Caco-2 (cell line): ENCODE results near the gene DTX3. TPM values are rescaled to one million over a fixed set of nuclear protein-coding genes. Genes with fewer than 3 reads are reported as not detected.
A peak's percentile ranks its signal among the peaks of the same experiment; 100 is the strongest.

Experiments used
- BruUV-seq: library from RNA; stranded (reverse); fragments of 400-500 nt; replicated peaks from 2 replicates; lab custom pipeline; 2021; lab: Mats Ljungman, UMichigan
- CTCF ChIA-PET: fragments of 300-600 bp; sonication (Branson Sonifier 250); formaldehyde crosslinking; loops from one replicate; lab custom pipeline; 2022; ENCODE audit warnings: antibody characterized with exemption; lab: Charles Lee
- POLR2A ChIA-PET: fragments of 300-600 bp; sonication (Branson Sonifier 250); formaldehyde crosslinking; loops from one replicate; lab custom pipeline; 2022; ENCODE audit warnings: antibody characterized with exemption; lab: Charles Lee
- DNase-seq, 2 experiments: peaks; one replicate each; pipeline versions ENCODE4 v3.0.0 to v3.0.0-alpha.2; 2020 to 2022
- H3K27me3 ChIP-seq: replicated peaks from 2 replicates; pipeline ENCODE4 v1.6.0; 2011; ENCODE audit warnings: low read length; ENCODE audit not compliant: control insufficient read depth, insufficient read depth
- H3K36me3 ChIP-seq: 2 replicates; pipeline ENCODE4 v1.5.1; 2011; ENCODE audit warnings: low read length; ENCODE audit not compliant: control insufficient read depth, insufficient read depth
- H3K4me1 ChIP-seq: fragments of 250-450 bp; sonication (Bioruptor Pico); 2 replicates; pipeline ENCODE4 v1.5.1; 2020; ENCODE audit warnings: mild to moderate bottlenecking
- H3K4me3 ChIP-seq: 2 replicates; pipeline ENCODE4 v1.5.1; 2011; ENCODE audit warnings: low read depth, mild to moderate bottlenecking, control low read depth, low read length
- H3K9me3 ChIP-seq: fragments of 250-450 bp; sonication (Bioruptor Pico); 2 replicates; pipeline ENCODE4 v1.5.1; 2020; ENCODE audit warnings: mild to moderate bottlenecking, moderate library complexity
- H3K27ac Mint-ChIP-seq: one replicate; pipeline ENCODE4 v1.8.0; 2022; ENCODE audit warnings: mixed read lengths; ENCODE audit not compliant: unreplicated experiment
- H3K27me3 Mint-ChIP-seq: one replicate; pipeline ENCODE4 v1.8.0; 2022; ENCODE audit warnings: mixed read lengths; ENCODE audit not compliant: insufficient read depth, unreplicated experiment
- H3K36me3 Mint-ChIP-seq: one replicate; pipeline ENCODE4 v1.8.0; 2022; ENCODE audit warnings: mild to moderate bottlenecking, mixed read lengths; ENCODE audit not compliant: insufficient read depth, unreplicated experiment
- H3K4me1 Mint-ChIP-seq: one replicate; pipeline ENCODE4 v1.8.0; 2022; ENCODE audit warnings: low read depth, mixed read lengths; ENCODE audit not compliant: unreplicated experiment
- H3K4me3 Mint-ChIP-seq: one replicate; pipeline ENCODE4 v1.8.0; 2022; ENCODE audit warnings: mild to moderate bottlenecking, moderate library complexity, mixed read lengths; ENCODE audit not compliant: unreplicated experiment
- H3K9me3 Mint-ChIP-seq: one replicate; pipeline ENCODE4 v1.8.0; 2022; ENCODE audit warnings: mixed read lengths; ENCODE audit not compliant: unreplicated experiment
- intact Hi-C: fragments of 100-400 bp; cut with micrococcal nuclease; formaldehyde crosslinking; loops from one replicate; pipeline ENCODE4 v1.10.0; 2022; ENCODE audit not compliant: unreplicated experiment
- total RNA-seq: library from RNA; stranded (reverse); gene quantifications from 2 replicates; pipeline ENCODE4 v1.2.3, GENCODE V29; 2022
- TF ChIP-seq, protein P1 (sequence below), 2 experiments: fragments of 200-600 bp in 1 of 2; IDR thresholded peaks; 1 replicate in 1 of 2; 2 replicates in 1 of 2; pipeline versions ENCODE4 v1.5.1 to v1.8.0; 2011 to 2022; ENCODE audit warnings: antibody characterized with exemption in 1 of 2, control low read depth in 1 of 2, inconsistent platforms in 1 of 2, low read depth in 1 of 2, low read length in 1 of 2, mild to moderate bottlenecking in 1 of 2, moderate library complexity in 1 of 2; ENCODE audit not compliant: insufficient read depth in 1 of 2, severe bottlenecking in 1 of 2, unreplicated experiment in 1 of 2

Gene DTX3
- total RNA-seq, 1 experiment from 2014 or later = 20.4 TPM

GRCh38 chr12:57631566-57632072 is 27.0 kb downstream of the DTX3 start:
- H3K4me3 ChIP-seq = no peak overlapping the region
- H3K9me3 Mint-ChIP-seq = no peaks in the 10 kb centered on the region
- intact Hi-C loops = loop anchor here (2.0 kb wide), 1 partner anchor 61 kb away; no protein-coding TSS in a partner anchor
- no peaks in the 10 kb centered on the region for H3K36me3 Mint-ChIP-seq
- no peaks in the 10 kb centered on the region for H3K36me3 ChIP-seq
- H3K27ac Mint-ChIP-seq = no peak overlapping the region
- H3K27me3 ChIP-seq = no peaks in the 10 kb centered on the region
- TF ChIP-seq, protein P1, sequence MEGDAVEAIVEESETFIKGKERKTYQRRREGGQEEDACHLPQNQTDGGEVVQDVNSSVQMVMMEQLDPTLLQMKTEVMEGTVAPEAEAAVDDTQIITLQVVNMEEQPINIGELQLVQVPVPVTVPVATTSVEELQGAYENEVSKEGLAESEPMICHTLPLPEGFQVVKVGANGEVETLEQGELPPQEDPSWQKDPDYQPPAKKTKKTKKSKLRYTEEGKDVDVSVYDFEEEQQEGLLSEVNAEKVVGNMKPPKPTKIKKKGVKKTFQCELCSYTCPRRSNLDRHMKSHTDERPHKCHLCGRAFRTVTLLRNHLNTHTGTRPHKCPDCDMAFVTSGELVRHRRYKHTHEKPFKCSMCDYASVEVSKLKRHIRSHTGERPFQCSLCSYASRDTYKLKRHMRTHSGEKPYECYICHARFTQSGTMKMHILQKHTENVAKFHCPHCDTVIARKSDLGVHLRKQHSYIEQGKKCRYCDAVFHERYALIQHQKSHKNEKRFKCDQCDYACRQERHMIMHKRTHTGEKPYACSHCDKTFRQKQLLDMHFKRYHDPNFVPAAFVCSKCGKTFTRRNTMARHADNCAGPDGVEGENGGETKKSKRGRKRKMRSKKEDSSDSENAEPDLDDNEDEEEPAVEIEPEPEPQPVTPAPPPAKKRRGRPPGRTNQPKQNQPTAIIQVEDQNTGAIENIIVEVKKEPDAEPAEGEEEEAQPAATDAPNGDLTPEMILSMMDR (IDR thresholded peaks at IDR 0.05; ENCODE audit: insufficient read depth in 1 of 2, low read depth in 1 of 2, low read length in 1 of 2, severe bottlenecking in 1 of 2, unreplicated experiment in 1 of 2) = no peak
- H3K9me3 ChIP-seq = no peaks in the 10 kb centered on the region
- peak overlapping the region; percentile 49 for H3K4me3 Mint-ChIP-seq
- ChIA-PET POLR2A (no interaction called here), CTCF (interaction anchor here (1.0 kb wide), 1 partner anchor 49 kb away, joined by 3 read pairs; no protein-coding TSS in a partner anchor)
- peaks cover 5% of the 10 kb centered on the region for H3K4me1 Mint-ChIP-seq
- H3K4me1 ChIP-seq = no peaks in the 10 kb centered on the region
- DNase-seq = no peak
- no TSS peak for BruUV-seq
- H3K27me3 Mint-ChIP-seq = no peaks in the 10 kb centered on the region

DNA sequence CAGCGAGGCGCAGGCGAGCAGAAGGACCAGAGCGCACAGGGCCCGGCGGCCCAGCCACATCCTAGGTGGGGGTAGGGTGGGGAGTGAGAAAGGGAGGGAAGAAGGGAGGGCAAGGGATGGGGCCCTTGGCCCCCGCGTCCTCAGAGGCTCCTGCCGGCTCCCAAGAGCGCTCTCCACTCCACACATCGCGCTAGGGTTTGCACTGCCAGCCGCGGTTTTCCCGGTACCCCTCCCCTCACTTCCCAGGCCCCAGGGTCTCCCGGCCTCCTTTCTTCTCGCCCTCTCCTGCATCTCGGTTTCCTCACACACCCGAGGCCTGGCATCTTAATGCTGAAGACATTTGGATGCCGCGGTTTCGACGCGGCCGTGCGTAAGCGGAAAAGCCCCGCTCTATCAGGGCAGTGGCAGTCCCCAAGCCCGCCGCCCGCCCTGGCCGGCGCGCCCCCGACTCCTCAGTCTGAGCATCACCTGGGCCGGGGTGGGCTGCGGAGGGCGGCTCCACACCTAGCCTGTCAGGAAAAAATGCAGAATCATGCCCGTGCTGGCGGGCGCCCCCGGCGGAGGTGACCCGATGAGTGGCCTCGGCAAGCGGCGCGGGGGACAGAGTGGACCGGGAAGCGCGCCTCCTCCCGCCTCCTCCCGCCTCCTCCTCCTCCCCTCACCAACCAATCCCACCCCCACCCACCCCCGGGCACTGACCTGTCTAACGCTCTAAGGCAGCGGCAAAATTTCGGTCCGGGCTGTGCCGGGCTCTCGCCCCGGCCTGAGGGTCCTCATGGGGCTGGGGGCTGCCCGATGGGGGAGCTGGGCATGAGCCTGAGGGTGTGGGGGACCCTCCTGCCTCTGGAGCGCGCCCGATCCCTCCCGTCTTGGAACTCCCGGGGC is 27.7 kb downstream of the DTX3 start:
- Mint-ChIP-seq H3K4me3 (peak overlapping the region; percentile 49), H3K27ac (no peak overlapping the region), H3K36me3 (no peaks in the 10 kb centered on the region), H3K9me3 (no peaks in the 10 kb centered on the region), H3K27me3 (no peaks in the 10 kb centered on the region), H3K4me1 (peaks cover 5% of the 10 kb centered on the region)
- ChIA-PET POLR2A (no interaction called here), CTCF (interaction anchor here (0.6 to 2.8 kb wide), 11 partner anchors 10 to 419 kb away, joined by 3 to 17 read pairs (median 4); partner anchors contain the start of gene ARHGEF25)
- no TSS peak for BruUV-seq
- Histone ChIP-seq H3K4me3 (peak overlapping the region; percentile 49), H3K36me3 (no peaks in the 10 kb centered on the region), H3K9me3 (no peaks in the 10 kb centered on the region), H3K27me3 (no peaks in the 10 kb centered on the region), H3K4me1 (no peaks in the 10 kb centered on the region)
- TF ChIP-seq, protein P1 (IDR thresholded peaks at IDR 0.05; ENCODE audit: insufficient read depth in 1 of 2, low read depth in 1 of 2, low read length in 1 of 2, severe bottlenecking in 1 of 2, unreplicated experiment in 1 of 2) = no peak
- DNase-seq = peak in 1 of 2 experiments; percentile 42
- intact Hi-C loops = loop anchor here (2.0 kb wide), 1 partner anchor 60 kb away; no protein-coding TSS in a partner anchor
